Activated CD4-positive, alpha-beta T cell treated with anti-CD3 and anti-CD28 coated beads, Interleukin-2, amount 50 U/mL, for 4 hours (primary cell): ENCODE measurements around the gene SRRD.
"Not testable (repeated sequence)": the region's sequence is repeated elsewhere in the genome, so short reads cannot be mapped to it uniquely, and the experiment has no call there.

ENCODE experiments used
- DNase-seq, 2 experiments: peaks; one replicate each; pipeline ENCODE4 v3.0.0-alpha.2; 2020

The SRRD gene

DNA sequence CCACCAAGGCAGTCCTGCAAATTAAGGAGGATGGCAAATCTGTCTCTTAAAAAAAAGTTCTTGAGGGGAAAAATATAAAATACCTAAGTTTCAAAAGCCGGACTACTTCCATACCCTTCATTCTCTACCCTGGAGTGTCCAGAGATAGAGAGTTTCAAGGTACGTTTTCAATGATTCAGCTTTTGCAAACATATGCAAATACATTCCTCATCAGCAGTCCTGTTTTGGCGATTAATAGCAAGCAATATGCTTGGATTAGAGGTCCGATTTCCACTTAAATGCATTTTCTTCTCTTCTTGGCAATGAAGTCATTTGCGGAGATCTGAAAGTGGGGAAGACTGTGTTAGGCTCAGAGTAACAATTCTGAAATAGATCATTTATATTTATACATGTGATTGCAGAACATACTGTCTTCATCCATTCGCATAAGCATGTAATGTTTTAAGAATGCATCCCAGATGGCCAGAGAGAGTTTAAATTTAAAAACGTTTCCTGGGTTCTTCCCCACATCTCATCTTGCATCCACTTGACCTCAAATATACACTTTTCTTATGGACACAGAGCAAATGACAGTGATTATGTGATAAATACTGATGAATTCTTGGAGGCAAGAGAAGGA is 42.4 kb downstream of the SRRD start:
- DNase-seq: no peak

DNA sequence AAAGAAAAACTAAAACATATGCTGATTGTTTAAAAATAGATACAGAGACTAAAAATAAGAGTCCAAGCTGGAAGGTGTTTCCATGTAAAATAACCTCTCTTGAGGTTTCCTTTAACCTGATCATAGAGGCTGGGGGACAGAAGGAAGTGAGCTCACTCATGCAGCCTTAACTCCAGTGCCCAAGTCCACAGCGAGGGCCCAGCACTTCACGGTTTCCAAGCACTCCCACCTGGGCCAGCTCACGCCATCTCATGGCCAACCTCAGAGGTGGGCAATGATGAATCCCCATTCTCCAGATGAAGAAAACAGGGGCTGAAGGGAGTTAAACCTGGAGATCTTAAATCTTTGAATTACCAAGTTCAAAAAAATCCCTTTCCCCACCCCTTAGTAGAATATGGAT is 43.5 kb downstream of the SRRD start:
- no peak for DNase-seq

DNA sequence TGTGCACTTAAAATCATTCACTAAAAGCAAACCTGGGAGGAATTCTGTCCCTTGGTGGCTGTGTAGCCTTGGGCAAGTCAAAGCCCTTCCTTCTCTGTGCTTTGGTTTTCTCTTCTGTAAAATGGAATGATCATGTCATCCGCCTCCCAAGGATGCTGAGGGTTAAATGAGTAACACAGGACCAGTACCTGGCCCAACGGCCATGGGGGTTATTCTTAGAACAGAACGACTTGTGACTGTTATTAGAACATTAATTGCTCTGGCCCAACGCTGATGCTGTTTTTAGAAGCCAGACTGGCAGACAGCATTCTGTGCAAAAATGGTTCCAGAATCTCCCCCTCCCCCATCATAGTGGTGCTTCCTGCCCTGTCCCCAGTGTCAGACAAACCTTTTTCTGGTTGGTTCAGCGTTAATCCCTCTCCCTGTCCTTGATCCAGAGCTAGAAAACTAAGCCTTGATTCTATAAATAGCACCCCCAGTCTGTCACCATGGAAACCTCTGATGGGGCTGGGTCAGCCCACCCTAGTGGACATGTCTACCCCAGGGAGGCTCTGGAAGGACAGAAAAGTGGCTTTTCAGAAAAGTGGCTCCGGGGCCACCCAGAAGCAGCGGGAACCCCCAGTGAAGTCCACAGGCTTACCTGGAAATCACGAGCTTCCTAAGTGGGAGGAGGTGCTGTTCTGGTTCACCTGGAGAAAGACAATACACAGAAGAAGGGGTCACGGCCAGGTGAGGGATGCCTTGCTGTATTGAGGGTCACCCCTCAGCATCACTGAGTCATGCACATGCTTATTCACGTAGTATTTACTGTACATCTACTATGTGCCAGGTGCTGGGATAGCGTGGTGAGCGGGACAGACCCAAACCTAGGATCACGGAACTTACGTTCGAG is 44.1 kb downstream of the SRRD start:
- no peak for DNase-seq

DNA sequence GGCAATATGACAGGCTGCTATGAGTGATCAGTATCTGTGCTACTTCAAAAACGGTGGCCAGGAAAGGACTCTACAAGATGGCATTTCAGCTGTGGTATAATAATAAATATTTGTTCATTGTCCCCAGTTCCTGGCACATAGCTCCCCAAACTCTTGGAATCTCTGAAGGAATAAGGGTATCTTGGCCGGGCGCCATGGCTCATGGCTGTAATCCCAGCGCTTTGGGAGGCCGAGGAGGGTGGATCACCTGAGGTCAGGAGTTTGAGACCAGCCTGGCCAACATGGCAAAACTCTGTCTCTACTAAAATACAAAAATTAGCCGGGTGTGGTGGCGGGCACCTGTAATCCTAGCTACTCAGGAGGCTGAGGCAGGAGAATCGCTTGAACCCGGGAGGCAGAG is 44.8 kb downstream of the SRRD start:
- DNase-seq: not testable (repeated sequence)

DNA sequence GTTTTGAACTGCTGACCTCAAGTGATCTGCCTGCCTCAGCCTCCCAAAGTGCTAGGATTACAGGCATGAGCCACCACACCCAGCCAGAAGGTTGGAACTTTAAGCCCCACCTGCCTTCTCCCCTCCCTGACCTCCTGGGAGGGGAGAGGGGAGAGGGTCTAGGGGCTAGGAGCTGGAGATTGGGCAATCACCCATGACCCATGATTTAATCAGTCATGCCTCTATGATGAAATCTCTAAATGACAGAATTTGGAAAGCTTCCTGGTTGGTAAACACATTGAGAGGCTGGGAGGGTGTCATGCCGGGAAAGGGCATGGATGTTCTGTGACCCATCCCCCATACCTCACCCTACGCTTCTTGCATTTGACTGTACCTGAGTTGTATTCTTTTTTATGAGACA is 45.7 kb downstream of the SRRD start:
- DNase-seq: no peak

DNA sequence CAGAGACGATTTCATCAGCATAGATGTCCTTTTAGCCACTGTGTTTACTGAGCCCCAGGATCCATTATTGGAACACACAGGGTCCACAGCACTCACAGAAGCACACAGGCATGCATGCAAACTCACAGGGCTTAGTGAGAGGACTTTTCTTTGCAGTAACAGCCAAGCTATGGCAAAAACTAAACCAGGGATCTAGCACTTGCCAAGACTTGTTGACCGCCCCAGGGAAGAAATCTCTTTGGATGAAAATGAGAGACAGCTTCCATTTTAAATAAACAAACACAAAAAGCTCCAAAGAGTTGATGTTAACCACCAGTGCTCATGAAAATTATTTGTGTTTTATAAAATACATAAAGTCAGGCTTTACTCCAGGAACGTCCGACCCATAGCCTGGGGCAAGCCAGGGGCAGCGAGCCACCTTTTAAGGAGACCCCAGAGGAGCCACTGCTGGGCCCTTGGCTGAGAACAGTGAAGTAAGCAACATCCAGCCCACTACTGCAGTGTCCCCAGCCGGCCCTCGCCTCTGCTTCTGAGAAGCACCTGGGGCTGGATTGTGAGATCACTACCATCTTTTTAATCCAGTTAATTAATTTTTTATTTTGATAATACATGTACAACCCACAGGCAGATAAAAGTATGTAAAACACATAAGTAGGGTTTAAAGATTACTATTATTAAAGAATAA is 50.6 kb downstream of the SRRD start:
- DNase-seq: no peak

DNA sequence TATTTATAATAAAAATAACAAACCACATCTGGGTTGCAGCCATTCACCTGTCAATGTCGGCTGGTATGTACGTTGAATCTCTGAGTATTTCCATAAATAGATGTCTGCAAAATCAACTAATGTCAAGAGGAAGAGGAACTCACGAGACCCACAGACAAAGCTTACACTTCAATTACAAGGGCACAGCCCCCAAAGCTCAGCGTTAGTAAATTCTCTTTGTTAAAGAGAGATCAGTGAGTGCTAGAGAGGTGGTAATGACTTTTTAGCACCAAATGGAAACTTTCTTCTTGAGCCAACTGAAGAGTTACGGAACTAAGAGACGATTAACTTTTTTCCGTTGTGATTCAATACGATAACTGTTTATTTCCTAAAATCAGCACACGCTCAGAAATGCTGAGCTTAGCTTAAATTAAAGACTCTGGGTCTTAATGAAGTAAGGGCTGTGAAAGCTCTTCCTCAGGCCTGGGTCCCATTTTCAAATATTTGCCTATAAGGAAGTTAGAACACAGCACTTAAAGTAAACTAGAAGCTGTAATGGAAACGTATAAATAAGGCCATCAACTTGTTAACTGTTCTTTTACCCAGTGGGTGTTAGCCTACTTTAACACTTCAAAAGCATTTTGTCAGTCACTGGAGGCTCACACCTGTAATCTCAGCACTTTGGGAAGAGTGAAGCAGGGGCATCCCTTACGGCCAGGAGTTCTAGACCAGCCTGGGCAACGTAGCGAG is 51.4 kb downstream of the SRRD start:
- no peak for DNase-seq

GRCh38 chr22:26535603-26535908 is 51.9 kb downstream of the SRRD start:
- no peak for DNase-seq

GRCh38 chr22:26536056-26536761 is 52.5 kb downstream of the SRRD start:
- no peak for DNase-seq

GRCh38 chr22:26536762-26537134 is 53.1 kb downstream of the SRRD start:
- no peak for DNase-seq

DNA sequence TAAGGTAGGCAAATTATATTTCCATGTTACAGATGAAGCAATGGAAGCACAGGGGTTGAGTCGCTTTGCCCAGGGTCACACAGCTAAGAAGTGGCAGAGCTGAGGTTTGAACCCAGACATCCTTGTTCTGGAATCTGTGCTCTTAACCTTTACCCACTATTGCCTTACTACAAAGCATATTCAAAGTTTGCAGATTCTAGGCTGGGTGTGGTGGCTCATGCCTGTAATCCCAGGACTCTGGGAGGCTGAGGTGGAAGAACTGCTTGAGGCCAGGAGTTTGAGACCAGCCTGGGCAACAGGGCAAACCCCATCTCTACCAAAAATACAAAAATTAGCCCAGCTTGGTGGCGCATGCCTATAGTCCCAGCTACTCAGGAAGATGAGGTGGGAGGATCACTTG is 56.4 kb downstream of the SRRD start:
- DNase-seq: no peak

- no peak for DNase-seq
Measured at GRCh38 chr22:26541167-26541819, 57.6 kb downstream of the SRRD start.

- no peak for DNase-seq
Measured at GRCh38 chr22:26542831-26543230, 59.2 kb downstream of the SRRD start.
